ENCODE measurements around the gene NPRL2.

DNA sequence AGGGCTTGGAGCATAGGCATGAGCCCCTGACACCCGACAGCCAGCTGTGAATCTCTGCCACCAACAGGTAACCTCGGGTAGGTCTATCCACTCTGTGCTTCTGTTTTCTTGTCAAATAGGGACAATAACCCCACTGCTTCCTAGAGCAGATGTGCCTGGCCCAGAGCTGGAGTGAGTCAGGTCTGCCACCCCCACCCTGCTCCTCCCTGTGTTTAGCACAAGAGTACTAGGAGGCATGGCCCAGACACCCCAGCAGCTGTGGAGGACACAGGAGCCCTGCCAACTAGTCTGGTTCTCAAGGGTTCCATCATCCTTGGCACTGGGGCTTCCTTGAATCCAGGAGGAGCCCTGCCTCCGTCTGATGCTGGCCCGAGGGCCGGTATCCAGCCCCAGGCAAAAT is 42.5 kb upstream of the NPRL2 start:
- TF ChIP-seq EZH2 (IDR thresholded peaks at IDR 0.05; ENCODE audit: borderline replicate concordance, low read depth, low read length, severe bottlenecking) = no peak
- TF ChIP-seq, protein P1, sequence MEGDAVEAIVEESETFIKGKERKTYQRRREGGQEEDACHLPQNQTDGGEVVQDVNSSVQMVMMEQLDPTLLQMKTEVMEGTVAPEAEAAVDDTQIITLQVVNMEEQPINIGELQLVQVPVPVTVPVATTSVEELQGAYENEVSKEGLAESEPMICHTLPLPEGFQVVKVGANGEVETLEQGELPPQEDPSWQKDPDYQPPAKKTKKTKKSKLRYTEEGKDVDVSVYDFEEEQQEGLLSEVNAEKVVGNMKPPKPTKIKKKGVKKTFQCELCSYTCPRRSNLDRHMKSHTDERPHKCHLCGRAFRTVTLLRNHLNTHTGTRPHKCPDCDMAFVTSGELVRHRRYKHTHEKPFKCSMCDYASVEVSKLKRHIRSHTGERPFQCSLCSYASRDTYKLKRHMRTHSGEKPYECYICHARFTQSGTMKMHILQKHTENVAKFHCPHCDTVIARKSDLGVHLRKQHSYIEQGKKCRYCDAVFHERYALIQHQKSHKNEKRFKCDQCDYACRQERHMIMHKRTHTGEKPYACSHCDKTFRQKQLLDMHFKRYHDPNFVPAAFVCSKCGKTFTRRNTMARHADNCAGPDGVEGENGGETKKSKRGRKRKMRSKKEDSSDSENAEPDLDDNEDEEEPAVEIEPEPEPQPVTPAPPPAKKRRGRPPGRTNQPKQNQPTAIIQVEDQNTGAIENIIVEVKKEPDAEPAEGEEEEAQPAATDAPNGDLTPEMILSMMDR (IDR thresholded peaks at IDR 0.05; ENCODE audit: extremely low read depth in 1 of 2, insufficient read depth in 1 of 2, low read depth in 1 of 2, low read length in 2 of 2) = no peak
- TF ChIP-seq POLR2A (IDR thresholded peaks at IDR 0.05; ENCODE audit: low read depth, low read length) = no peak
- no peak for TF ChIP-seq FOS (IDR thresholded peaks at IDR 0.05; ENCODE audit: borderline replicate concordance, insufficient read depth, low read length)
- no peak for TF ChIP-seq POLR2AphosphoS5 (IDR thresholded peaks at IDR 0.05; ENCODE audit: insufficient read depth, low read depth, low read length)
